Keratinocyte (primary cell): ENCODE data around the gene KCNC3.

Experiments used
- EZH2 ChIP-seq: IDR thresholded peaks from one replicate; pipeline ENCODE4 v1.6.1; 2012; ENCODE audit warnings: inconsistent platforms, mild to moderate bottlenecking, low read length, moderate library complexity
- TF ChIP-seq, protein P1 (sequence below), 3 experiments: IDR thresholded peaks in 1 of 3; conservative IDR thresholded peaks in 1 of 3; optimal IDR thresholded peaks in 1 of 3; 2 replicates in 2 of 3; 3 replicates in 1 of 3; pipeline versions ENCODE3 to v1.5.1; 2011; ENCODE audit warnings: low read length in 3 of 3, mild to moderate bottlenecking in 3 of 3, moderate library complexity in 2 of 3, control low read depth in 1 of 3, inconsistent platforms in 1 of 3; ENCODE audit not compliant: insufficient read depth in 2 of 3; ENCODE audit errors: extremely low read depth in 1 of 3

GRCh38 chr19:50308991-50309390 is 20.2 kb downstream of the KCNC3 start:
- TF ChIP-seq, protein P1, sequence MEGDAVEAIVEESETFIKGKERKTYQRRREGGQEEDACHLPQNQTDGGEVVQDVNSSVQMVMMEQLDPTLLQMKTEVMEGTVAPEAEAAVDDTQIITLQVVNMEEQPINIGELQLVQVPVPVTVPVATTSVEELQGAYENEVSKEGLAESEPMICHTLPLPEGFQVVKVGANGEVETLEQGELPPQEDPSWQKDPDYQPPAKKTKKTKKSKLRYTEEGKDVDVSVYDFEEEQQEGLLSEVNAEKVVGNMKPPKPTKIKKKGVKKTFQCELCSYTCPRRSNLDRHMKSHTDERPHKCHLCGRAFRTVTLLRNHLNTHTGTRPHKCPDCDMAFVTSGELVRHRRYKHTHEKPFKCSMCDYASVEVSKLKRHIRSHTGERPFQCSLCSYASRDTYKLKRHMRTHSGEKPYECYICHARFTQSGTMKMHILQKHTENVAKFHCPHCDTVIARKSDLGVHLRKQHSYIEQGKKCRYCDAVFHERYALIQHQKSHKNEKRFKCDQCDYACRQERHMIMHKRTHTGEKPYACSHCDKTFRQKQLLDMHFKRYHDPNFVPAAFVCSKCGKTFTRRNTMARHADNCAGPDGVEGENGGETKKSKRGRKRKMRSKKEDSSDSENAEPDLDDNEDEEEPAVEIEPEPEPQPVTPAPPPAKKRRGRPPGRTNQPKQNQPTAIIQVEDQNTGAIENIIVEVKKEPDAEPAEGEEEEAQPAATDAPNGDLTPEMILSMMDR (optimal IDR thresholded peaks at IDR 0.05 in 1 of 3, IDR thresholded peaks at IDR 0.05 in 1 of 3, conservative IDR thresholded peaks at IDR 0.05 in 1 of 3; ENCODE audit: extremely low read depth in 1 of 3, insufficient read depth in 2 of 3, low read length in 3 of 3): no peak
- TF ChIP-seq EZH2: no peak
